Karpas-422 (cell line): Measurements from ENCODE around the gene STX8. TPM values are rescaled to one million over a fixed set of nuclear protein-coding genes. Genes with fewer than 3 reads are reported as not detected.

ENCODE experiments used
- DNase-seq: peaks from one replicate; pipeline ENCODE4 v3.0.0-alpha.2; 2015
- H2AFZ ChIP-seq: fragments of 200-600 bp; sonication (generic); 2 replicates; pipeline ENCODE4 v1.6.1; 2014; ENCODE audit warnings: antibody characterized with exemption, low read length, mixed read lengths
- H3K27ac ChIP-seq: fragments of 200-600 bp; sonication (generic); 2 replicates; pipeline ENCODE4 v1.5.1; 2014; ENCODE audit warnings: mild to moderate bottlenecking, low read length, moderate library complexity
- H3K27me3 ChIP-seq: fragments of 200-600 bp; sonication (generic); 2 replicates; pipeline ENCODE4 v1.6.1; 2014; ENCODE audit warnings: low read length, mixed read lengths
- H3K36me3 ChIP-seq: fragments of 200-600 bp; sonication (generic); 2 replicates; pipeline ENCODE4 v1.6.1; 2014; ENCODE audit warnings: low read length, mixed read lengths; ENCODE audit not compliant: insufficient read depth
- H3K4me1 ChIP-seq: fragments of 200-600 bp; sonication (generic); 2 replicates; pipeline ENCODE4 v1.6.1; 2014; ENCODE audit warnings: mild to moderate bottlenecking, low read length, mixed read lengths
- H3K4me2 ChIP-seq: fragments of 200-600 bp; sonication (generic); 2 replicates; pipeline ENCODE4 v1.6.1; 2014; ENCODE audit warnings: low read length, low read depth, mild to moderate bottlenecking; ENCODE audit not compliant: poor library complexity, severe bottlenecking
- H3K4me3 ChIP-seq: fragments of 200-600 bp; sonication (generic); 2 replicates; pipeline ENCODE4 v1.5.1; 2014; ENCODE audit warnings: mild to moderate bottlenecking, antibody characterized with exemption, low read length, mixed read lengths
- H3K79me2 ChIP-seq: fragments of 200-600 bp; sonication (generic); 2 replicates; pipeline ENCODE4 v1.6.1; 2014; ENCODE audit warnings: mild to moderate bottlenecking, low read length, mixed read lengths
- H3K9ac ChIP-seq: fragments of 200-600 bp; sonication (generic); 2 replicates; pipeline ENCODE4 v1.6.0; 2014; ENCODE audit warnings: low read length
- H3K9me2 ChIP-seq: fragments of 200-600 bp; sonication (generic), shearing (Covaris generic); replicated peaks from 2 replicates; pipeline ENCODE4 v1.6.0; 2014; ENCODE audit warnings: mild to moderate bottlenecking, low read length, moderate library complexity; ENCODE audit not compliant: insufficient read depth
- H3K9me3 ChIP-seq: fragments of 300-700, 200-600 bp; sonication (generic); 2 replicates; pipeline ENCODE4 v1.6.1; 2014; ENCODE audit warnings: low read length, mixed read lengths
- H4K20me1 ChIP-seq: fragments of 200-600 bp; sonication (generic); 2 replicates; pipeline ENCODE4 v1.6.1; 2014; ENCODE audit warnings: mild to moderate bottlenecking, antibody characterized with exemption, low read length, low read depth; ENCODE audit not compliant: insufficient read depth
- total RNA-seq: library from RNA; depleted of rRNA; stranded (reverse); fragments of >200 nt; shearing (Covaris generic); gene quantifications from 2 replicates; pipeline ENCODE4 v1.2.3, GENCODE V29; 2014; ENCODE audit warnings: low replicate concordance

Gene STX8
- total RNA-seq, 1 experiment from 2014 or later = 40.0 TPM

- no peaks in the 10 kb centered on the region for H3K9me2 ChIP-seq
- H3K27me3 ChIP-seq = no peaks in the 10 kb centered on the region
- H3K36me3 ChIP-seq = no peaks in the 10 kb centered on the region
- H3K4me3 ChIP-seq = no peak overlapping the region
- H3K9me3 ChIP-seq = no peaks in the 10 kb centered on the region; the same call in 1 of the 2 replicates
- H4K20me1 ChIP-seq = no peaks in the 10 kb centered on the region
- H3K4me2 ChIP-seq = no peak overlapping the region
- H3K79me2 ChIP-seq = no peaks in the 10 kb centered on the region
- no peaks in the 10 kb centered on the region for H3K4me1 ChIP-seq
- no peak overlapping the region for H2AFZ ChIP-seq
- no peak for DNase-seq
- H3K9ac ChIP-seq = no peak overlapping the region
- no peak overlapping the region for H3K27ac ChIP-seq
Measured at GRCh38 chr17:9211133-9211765, 364.4 kb downstream of the STX8 start.

DNA sequence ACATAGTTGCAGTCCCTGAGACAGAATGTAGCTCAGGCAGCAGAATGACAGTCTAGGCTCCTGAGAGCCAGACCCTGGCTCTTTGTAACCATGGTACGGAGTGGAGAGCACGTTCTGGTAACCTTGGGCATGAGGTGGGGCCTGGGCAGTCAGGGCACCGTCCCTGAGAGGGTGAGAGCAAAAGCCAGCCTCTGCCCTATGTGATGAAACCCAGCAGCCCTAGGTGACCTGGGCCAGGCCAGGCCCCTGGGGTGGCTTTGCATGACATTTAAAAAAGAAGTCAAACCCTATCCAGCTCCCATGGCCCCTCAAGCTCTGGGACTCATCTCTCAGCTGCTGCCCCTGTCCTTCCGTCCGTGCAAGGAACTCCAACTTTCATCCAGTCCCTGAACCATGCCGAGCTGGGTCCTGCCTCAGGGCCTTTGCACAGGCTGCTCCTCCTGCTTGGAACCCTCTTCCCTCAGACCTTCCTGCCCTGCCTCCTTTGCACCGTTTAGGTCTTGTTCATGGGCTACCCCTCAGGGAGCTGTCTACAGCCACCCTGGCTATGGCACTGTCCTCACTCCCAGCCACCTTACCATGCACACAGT is 365.7 kb downstream of the STX8 start:
- Histone ChIP-seq H3K4me2 (no peak overlapping the region), H3K79me2 (no peaks in the 10 kb centered on the region)

DNA sequence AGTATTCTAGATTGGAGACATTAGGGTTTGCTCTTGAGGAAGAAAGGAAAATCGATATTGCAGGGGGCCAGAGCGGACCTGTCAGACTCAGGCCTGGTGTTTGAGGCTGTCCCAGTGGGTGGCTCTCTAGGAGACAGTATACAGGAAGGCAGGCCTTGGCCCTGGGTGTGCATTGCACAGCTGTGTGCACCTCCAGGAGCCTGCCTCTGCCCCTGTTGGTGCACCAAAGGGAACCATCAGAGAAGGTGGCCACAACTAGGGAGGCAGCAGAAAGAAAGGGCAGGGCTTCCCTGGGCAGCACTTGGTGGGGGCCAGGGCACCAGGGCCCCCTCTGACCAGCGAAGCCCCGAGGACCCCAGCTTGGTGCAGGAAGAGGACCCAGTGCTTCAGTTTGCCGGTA is 366.3 kb downstream of the STX8 start:
- Histone ChIP-seq H3K4me2 (no peak overlapping the region), H3K9ac (no peak overlapping the region), H3K27ac (no peak overlapping the region), H4K20me1 (no peaks in the 10 kb centered on the region), H3K27me3 (no peaks in the 10 kb centered on the region), H3K4me3 (no peak overlapping the region), H3K36me3 (no peaks in the 10 kb centered on the region), H3K9me2 (no peaks in the 10 kb centered on the region), H3K79me2 (no peaks in the 10 kb centered on the region), H3K9me3 (no peaks in the 10 kb centered on the region), H3K4me1 (no peaks in the 10 kb centered on the region), H2AFZ (no peak overlapping the region)
- no peak for DNase-seq

More for the DNA sequence above, 365.7 kb downstream of the STX8 start:
- Histone ChIP-seq H3K27ac (no peak overlapping the region), H3K9me2 (no peaks in the 10 kb centered on the region), H3K9ac (no peak overlapping the region), H3K4me1 (no peaks in the 10 kb centered on the region), H3K36me3 (no peaks in the 10 kb centered on the region), H2AFZ (no peak overlapping the region), H3K9me3 (no peaks in the 10 kb centered on the region), H4K20me1 (no peaks in the 10 kb centered on the region), H3K4me3 (no peak overlapping the region), H3K27me3 (no peaks in the 10 kb centered on the region)
- DNase-seq = no peak

DNA sequence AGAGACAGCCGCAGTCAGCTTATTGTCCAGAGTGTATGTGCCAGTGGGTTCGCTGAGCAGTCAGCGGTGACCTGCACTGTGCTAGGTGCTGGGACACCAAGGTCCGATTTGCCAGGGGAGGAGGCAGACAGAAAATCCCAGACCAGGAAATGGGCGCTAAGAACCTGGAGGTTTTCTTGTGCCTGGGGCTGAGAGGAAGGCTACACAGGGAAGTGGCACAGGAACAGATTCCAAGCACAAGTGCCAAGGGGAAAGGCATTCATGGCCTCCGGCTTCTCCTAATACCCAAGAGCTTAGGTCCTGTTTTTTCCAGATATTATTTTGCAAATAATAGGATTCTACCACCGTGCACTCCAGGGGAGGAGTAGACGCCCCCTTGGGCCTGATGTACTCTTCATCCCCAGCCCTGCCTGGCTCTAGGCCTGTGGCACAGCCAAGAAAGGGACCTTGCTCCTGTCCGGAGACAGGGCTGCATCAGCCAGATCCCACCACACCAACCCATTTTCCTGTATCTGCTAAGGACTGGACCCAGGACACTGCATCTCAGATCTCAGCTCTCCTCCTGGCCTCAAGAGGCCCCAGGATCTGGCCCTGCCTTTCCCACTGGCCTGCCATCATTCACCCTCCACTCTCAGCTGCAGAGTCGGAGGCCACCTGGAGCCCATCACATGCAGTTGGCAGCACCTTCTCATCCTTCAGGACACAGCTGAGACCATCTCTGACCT is 367.1 kb downstream of the STX8 start:
- no peaks in the 10 kb centered on the region for H3K36me3 ChIP-seq
- no peak overlapping the region for H3K27ac ChIP-seq
- no peak overlapping the region for H2AFZ ChIP-seq
- H3K9me2 ChIP-seq = no peaks in the 10 kb centered on the region
- H3K27me3 ChIP-seq = no peaks in the 10 kb centered on the region
- H3K79me2 ChIP-seq = no peaks in the 10 kb centered on the region
- H3K4me2 ChIP-seq = no peak overlapping the region
- H3K4me1 ChIP-seq = no peaks in the 10 kb centered on the region
- no peak for DNase-seq
- H3K4me3 ChIP-seq = no peak overlapping the region
- no peaks in the 10 kb centered on the region for H4K20me1 ChIP-seq
- no peaks in the 10 kb centered on the region for H3K9me3 ChIP-seq
- H3K9ac ChIP-seq = no peak overlapping the region

- Histone ChIP-seq H2AFZ (no peak overlapping the region), H3K9ac (no peak overlapping the region), H3K4me3 (no peak overlapping the region), H3K4me1 (no peaks in the 10 kb centered on the region), H3K4me2 (no peak overlapping the region), H3K27ac (no peak overlapping the region), H3K27me3 (no peaks in the 10 kb centered on the region), H3K36me3 (no peaks in the 10 kb centered on the region), H3K9me2 (no peaks in the 10 kb centered on the region), H3K9me3 (no peaks in the 10 kb centered on the region), H4K20me1 (no peaks in the 10 kb centered on the region), H3K79me2 (no peaks in the 10 kb centered on the region)
- no peak for DNase-seq
Measured at GRCh38 chr17:9206741-9207332, 368.8 kb downstream of the STX8 start.

GRCh38 chr17:9206410-9206703 is 369.3 kb downstream of the STX8 start:
- Histone ChIP-seq H4K20me1 (no peaks in the 10 kb centered on the region), H3K4me3 (no peak overlapping the region), H3K9ac (no peak overlapping the region), H3K9me2 (no peaks in the 10 kb centered on the region), H3K4me1 (no peaks in the 10 kb centered on the region), H3K79me2 (no peaks in the 10 kb centered on the region), H3K9me3 (no peaks in the 10 kb centered on the region), H3K27me3 (no peaks in the 10 kb centered on the region), H2AFZ (no peak overlapping the region), H3K27ac (no peak overlapping the region), H3K36me3 (no peaks in the 10 kb centered on the region), H3K4me2 (no peak overlapping the region)
- DNase-seq = no peak

DNA sequence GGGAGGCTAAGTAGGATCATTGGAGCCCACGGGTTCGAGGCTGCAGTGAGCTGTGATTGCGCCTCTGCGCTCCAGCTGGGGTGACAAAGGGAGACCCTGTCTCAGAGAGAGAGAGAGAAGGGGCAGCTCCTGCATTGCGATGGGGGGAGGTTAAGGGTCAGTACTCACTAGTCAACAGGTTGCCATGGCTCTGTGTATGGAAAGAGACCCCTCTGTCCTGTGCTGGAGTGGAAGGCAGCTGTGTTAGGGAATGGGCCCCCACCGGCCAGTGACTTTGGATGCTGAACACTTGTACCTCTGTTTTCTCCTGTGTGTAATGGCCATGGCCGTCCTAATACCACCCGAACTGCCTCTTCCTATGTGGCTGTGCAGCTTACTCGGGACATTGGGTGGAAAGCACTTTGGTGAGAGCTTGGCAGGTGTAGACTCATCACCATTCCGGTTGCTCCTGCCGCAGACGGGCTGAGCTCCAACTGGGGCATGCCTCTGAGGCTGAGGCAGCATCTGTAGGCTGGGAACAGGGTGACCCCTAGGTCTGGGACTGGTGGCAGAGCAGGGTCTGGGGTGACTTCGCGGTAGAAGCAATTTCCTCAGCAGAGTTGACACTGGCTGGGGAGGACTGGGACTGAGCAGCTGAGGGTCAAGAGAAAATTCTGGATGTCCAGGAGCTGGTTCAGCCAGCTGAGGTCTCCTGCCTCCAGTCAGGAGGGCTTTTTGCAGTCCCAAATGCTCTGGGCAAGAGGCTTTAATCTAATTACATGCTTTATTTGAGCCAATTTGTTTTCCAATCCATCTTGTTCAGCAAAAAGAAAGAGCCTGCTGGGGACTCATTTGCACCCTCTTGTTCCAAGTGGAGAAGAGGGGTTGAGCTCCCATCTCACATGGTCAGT is 369.9 kb downstream of the STX8 start:
- H3K4me3 ChIP-seq = no peak overlapping the region
- no peaks in the 10 kb centered on the region for H3K27me3 ChIP-seq
- H3K27ac ChIP-seq = no peak overlapping the region

More for the DNA sequence above, 369.9 kb downstream of the STX8 start:
- Histone ChIP-seq H2AFZ (no peak overlapping the region), H3K4me1 (no peaks in the 10 kb centered on the region), H3K9ac (no peak overlapping the region), H3K9me3 (no peaks in the 10 kb centered on the region), H3K79me2 (no peaks in the 10 kb centered on the region), H3K9me2 (no peaks in the 10 kb centered on the region), H3K36me3 (no peaks in the 10 kb centered on the region), H4K20me1 (no peaks in the 10 kb centered on the region), H3K4me2 (no peak overlapping the region)
- DNase-seq = no peak
